GM18907 (cell line): ENCODE data around the gene AMBRA1.
"Not testable (repeated sequence)": the region's sequence is repeated elsewhere in the genome, so short reads cannot be mapped to it uniquely, and the experiment has no call there.

Experiments
- ATAC-seq: cut with Tn5 transposase; IDR thresholded peaks from one replicate; pipeline ENCODE4 v1.9.1; 2021; ENCODE audit warnings: mild to moderate bottlenecking, moderate library complexity; ENCODE audit not compliant: unreplicated experiment

The AMBRA1 gene

DNA sequence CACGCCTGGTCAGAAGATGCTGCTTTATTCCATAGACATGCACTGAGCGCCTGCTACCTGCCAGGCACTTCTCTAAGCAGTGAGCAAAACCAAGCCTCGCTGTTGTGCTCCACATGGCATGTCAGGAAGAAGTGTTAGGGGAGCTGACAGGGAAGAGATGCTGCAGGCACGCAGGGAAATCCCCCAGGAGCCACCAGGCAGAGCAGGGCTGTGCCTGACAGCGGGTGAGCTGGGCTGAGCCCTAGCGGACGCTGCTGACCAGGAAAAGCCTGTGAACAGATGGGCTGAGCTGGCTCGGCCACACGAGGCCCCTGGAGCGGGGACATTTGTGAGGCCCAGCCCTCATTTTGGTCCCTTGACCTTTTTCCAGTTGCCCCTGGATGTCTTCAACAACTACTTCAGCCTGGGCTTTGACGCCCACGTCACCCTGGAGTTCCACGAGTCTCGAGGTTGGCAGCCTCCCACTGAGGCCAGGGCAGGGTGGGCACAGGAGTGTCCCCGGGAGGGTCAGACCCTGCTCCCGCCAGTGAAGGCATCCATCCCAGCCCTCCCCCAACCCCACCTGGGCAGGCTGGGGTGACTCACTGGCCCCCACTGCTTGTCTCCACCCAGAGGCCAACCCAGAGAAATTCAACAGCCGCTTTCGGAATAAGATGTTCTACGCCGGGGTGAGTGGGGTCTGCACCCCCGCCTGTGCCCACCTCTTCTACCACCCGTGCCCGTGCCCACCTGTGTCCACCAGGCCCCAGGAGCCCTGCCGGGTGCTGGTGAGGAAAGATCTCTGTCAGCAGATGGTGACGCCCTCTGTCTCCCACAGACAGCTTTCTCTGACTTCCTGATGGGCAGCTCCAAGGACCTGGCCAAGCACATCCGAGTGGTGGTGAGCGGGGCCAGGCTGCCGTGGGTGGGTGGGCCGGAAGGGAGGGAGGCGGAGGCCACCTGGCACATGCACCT is 219.8 kb downstream of the AMBRA1 start:
- no peak for ATAC-seq

DNA sequence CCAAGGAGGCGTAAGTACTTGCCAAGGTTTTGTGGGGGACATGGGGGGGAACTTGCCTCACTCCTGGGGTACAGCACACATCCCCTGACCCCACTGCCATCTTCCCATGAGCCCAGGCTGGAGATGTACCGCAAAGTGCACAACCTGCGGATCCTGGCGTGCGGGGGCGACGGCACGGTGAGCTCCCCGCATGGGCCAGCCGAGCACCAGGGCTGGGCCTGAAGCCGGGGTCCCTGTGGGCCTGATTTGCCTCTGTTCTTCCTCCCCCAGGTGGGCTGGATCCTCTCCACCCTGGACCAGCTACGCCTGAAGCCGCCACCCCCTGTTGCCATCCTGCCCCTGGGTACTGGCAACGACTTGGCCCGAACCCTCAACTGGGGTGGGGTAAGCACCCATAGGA is 221.3 kb downstream of the AMBRA1 start:
- not testable (repeated sequence) for ATAC-seq

DNA sequence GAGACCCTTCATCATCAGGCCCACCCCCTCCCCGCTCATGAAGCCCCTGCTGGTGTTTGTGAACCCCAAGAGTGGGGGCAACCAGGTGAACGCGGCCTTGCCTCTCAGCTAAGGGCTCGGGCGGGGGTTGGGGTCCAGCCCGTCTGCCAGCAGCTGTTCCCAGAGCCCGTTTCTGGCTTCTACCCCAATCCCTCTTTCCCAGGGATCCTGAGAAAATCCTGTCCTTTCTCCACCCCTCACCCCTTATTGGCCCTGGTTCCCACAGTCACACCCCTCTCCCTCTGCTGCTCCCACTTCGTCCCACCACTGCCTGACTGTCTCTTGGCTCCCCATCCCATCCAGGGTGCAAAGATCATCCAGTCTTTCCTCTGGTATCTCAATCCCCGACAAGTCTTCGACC is 221.7 kb downstream of the AMBRA1 start:
- ATAC-seq, result no peak

DNA sequence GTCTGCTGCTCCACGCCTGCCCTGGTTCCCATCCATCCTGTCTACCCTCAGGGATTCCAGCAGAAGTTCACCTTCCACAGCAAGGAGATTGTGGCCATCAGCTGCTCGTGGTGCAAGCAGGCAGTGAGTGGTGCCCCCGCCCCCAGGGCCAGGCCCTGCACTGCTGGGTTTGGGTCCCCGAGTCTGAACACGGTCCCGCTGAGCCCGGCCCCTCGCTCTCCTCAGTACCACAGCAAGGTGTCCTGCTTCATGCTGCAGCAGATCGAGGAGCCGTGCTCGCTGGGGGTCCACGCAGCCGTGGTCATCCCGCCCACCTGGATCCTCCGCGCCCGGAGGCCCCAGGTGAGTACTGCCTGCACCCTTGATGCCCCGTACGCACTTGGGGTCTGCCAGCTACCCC is 222.6 kb downstream of the AMBRA1 start:
- ATAC-seq, result not testable (repeated sequence)

DNA sequence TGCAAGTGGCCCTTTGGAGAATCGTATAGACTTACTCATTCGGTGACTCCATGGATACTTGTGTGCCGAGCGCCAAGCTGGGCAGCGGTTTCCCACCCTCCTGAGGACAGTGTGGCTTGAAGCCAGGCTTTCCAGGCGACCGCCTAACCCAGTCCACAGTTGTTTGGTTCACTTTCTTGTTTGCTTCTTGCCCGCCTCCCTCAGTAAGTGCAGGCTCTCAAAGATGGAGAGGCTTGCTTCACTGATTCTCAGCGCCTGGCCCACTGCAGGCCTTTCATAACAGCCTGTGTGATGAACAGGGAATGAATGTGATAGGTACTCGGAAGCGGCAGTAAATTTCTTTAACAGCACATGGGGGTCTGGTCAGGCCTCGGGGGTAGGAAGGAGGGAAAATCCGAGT is 223.6 kb downstream of the AMBRA1 start:
- ATAC-seq, result no peak

DNA sequence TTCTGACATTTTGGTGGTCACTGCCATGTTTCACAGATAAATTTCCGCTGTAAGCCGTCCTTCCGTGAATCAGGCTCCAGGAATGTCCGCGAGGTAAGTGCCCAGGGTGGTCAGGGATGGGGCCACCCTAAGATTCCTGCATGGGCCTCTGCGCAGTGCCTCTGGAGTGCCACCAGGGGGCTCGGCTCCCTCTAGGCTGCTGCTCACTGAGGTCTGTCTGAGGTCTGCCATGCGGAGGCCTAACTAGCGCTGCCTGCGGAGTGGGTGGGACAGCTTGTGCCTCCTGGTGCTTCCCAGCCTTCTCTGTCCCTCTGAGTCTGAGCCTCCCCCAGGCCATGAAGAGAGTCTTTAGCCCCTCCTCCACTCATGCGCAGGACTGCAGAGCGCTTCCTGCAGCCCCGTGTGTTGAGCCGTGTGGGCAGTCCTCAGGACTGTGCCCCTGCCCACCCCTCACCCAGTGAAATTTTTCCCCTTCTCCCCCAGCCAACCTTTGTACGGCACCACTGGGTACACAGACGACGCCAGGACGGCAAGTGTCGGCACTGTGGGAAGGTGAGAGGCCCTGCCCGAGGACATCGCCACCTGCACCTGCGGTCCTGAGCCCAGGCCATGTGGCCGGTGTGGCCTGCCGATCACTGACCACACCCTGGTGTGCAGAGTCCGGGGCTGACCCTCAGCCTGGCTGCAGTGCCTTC is 224.2 kb downstream of the AMBRA1 start:
- peak; percentile 44 for ATAC-seq

DNA sequence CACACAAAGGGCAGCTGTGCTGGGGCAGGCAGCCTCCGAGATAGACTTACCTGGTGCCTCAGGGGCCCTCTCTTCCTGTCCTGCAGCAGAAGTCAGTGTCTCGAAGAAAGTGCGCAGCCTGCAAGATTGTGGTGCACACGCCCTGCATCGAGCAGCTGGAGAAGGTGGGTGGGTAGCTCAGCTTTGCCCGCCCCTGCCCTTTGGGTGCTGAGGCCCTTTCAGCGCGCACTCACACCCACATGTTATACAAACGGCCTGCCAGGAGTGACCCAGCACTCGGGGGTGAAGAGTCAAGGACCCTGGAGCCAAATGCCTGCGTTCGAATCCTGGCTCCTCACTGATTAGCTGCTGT is 225.9 kb downstream of the AMBRA1 start:
- ATAC-seq, result no peak

DNA sequence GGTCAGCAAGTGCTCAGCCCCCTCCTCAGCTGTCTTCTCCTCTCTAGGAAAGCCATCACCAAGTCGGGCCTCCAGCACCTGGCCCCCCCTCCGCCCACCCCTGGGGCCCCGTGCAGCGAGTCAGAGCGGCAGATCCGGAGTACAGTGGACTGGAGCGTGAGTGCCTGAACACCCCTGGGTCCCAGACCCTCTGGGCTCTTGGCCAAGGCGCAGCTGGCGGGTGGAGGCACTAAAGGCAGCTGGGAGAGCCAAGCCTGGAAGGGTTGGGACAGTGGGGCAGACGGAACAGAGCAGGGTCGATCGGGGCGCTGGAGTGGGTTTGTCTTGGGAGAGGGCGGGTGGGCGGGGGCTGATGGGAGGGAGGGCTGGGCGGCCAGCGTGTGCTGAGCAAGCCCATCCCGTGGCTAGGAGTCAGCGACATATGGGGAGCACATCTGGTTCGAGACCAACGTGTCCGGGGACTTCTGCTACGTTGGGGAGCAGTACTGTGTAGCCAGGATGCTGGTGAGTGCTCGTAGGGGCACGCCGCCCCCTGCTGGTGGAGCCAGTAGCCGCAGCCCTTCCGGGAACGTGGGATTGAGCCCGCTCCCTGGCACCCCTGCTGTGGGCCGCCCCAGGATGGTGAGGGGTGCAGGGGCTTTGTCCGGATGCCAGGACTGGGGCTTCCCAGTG is 226.4 kb downstream of the AMBRA1 start:
- no peak for ATAC-seq

DNA sequence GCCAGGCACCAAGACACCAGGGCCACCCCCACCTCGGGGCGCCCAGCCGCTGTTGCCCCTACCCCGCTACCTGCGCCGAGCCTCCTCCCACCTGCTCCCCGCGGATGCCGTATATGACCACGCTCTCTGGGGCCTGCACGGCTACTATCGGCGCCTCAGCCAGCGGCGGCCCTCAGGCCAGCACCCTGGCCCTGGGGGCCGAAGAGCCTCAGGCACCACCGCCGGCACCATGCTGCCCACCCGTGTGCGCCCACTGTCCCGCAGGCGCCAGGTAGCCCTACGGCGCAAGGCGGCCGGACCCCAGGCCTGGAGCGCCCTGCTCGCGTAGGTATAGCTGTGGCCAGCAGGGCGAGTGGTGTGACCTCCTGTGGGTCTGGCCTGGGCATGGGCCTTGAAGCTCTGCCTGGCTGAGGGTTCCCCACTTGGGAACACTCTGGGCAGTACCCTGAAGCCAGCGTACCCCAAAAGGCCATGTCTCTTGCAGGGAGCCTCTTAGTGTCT is 227.1 kb downstream of the AMBRA1 start:
- ATAC-seq, result no peak

DNA sequence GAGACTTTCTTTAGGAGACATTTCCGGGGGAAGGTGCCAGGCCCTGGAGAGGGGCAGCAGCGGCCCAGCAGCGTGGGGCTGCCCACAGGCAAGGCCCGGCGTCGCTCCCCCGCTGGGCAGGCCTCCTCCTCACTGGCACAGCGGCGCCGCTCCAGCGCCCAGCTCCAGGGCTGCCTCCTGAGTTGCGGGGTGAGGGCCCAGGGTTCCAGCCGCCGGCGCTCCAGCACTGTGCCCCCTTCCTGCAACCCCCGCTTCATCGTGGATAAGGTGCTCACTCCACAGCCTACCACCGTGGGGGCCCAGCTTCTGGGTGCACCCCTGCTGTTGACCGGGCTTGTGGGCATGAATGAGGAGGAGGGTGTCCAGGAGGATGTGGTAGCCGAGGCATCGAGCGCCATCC is 227.6 kb downstream of the AMBRA1 start:
- no peak for ATAC-seq

DNA sequence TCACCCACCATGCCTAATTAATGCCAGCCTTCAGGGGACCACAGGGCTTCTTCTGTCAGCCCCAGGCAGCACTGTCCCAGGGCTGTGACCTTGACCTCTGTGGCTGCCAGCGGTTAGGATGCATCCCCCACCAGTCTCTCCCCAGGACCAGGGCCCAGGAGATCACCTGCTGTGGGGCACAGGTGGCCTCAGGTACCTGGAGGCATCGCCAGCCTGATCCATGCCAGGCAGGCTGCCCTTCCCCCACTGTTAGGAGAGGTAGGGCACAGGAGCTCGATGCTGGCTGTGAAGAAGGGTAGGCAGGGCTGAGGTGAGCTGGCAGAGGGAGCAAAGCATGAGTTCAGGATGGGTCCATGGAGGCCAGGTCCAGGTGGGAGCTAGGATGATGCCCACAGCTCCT is 229.0 kb downstream of the AMBRA1 start:
- ATAC-seq, result no peak

DNA sequence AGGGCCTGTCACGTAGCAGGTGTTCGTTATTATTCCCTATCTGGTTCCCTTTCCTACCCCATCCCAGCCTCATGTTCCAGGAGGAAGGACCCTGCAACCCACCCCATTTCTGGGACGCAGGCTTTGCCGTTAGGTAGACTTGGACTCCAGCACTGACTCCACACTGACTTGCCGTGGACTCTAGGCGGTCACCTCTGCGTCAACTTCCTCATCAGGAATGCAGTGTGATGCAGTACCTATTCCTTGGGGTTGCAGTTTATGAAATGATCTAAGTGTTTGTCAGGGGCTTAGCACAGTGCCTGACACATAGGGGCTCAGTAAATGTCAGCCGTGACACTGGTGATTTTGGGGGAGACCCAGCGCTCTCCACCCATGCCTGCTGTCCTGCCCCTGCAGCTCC is 229.8 kb downstream of the AMBRA1 start:
- ATAC-seq, result no peak

DNA sequence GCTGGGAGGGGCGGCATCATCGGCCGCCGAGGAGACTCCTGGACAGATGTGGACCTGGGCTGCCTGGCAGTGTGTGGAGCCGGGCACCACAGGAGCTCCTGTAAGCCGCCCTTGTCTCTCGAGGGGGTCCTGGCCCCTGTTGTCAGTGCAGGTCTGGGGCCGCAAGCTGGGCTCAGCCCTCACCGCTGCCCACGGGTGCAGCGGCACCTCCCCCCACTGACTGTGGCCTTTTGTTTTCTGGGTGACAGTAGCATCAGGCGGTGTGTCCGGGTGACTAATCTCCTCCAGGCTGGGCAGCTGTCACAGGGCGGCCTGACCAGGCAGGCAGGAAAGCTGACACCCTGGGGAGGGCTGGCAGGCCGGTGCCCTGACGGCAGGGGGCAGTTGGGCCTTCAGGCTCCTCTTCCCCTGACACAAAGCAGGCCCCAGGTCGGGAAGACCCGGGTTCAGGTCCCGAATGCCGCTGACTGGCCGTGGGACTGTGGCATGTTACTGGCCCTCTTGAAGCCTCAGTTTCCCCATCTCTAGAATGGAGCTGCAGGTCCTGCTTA is 230.3 kb downstream of the AMBRA1 start:
- ATAC-seq, result no peak

DNA sequence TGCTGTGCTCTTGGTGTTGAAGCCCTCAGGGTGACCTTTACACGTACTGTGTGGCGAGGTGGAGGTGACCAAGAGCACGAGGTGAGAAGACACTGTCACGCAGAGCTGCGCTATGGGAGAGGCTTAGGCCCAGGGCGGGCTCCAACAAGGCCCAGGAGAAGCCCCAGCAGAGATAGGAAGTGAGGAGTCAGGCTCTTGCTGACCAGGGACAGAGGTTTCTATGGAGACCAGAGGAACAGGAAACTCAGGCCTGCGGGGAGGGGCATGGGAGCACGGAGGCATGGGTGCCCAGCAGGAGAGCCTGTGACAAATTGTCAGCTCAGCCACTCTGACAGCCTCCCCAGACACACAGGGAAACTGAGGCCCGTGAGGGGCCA is 230.8 kb downstream of the AMBRA1 start:
- ATAC-seq, result no peak

DNA sequence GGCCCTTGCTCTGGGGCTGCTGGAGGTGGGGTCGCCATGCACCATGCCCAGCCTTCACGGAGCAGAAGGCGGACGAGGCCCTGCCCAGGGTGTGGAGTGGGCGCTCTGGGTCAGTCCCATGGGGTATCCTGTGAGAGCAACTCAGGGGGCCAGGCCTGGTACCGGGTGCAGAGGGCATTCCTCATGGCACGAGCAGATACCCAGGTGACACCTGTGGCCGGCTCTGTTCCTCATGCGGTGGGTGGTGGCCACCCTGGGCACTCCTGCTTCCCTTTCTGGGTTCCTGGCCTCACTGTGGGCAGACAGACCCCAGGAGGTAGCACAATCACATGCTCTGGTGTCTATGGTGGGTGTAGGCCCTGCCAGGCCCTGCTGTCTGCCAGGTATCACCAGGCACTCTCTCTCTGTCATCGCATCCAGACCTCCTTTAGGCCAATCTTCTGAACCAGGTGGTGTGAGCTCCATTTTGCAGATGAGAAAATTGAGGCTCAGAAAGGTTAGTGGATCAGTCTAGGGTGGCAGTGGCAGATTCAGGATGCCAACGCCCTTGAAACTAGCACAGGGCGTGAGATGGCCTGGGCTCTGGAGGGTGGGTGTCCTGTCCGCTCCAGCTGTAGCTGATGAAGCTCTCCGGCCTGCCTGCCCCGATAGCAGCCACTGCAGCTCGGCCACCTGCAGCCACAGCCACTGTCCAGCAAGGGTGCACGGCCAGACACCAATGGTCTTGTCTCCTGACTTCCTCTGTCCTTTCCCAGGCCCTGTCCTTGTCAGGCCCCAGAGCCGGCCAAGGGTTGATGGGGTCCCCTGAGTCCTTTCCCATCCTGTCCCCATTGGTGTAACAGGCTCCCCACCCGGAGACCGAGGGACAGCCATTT is 231.4 kb downstream of the AMBRA1 start:
- ATAC-seq, result no peak

DNA sequence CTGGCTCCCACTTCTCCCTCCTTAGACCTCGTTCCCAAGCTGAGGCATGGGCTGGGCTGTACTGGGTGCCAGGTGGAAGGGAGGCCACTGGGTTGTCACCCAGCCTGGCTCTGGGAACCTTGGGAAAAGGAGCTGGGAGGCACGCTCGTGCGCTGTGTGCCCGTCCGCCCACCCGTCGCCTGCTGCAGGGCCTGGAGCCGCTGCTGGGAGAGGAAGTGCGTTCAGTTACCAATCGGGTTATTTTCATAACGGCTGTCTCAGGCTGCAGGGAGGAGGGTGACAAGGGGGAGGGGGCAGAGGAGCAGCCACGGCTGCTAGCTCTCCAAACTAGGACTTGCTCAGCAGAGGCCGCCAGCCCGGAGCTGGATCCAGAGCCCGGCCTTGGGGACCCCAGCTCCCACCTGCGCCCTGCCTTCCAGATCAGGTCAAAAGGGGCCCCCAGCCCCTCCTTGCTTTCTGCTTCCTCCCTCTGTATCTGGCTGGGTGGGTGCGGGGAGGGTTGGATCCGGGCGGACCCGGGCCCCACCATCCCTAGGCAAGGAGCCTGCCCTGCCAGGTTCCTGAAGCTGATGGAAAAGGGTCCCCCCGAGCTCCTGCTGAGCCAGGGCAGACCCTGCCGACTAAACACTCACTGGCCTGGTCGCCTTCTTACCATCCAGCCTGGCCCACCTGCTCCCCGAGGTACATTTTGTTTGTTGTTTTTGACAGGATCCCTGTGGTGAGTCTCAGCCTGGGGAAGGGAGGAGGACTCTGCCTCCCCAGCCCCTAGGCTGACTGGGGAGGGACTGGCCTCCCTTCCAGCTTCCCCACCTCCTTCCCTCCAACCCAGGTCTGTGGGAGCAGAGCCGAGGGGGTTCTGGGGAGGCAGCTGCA is 232.3 kb downstream of the AMBRA1 start:
- ATAC-seq, result peak; percentile 86

DNA sequence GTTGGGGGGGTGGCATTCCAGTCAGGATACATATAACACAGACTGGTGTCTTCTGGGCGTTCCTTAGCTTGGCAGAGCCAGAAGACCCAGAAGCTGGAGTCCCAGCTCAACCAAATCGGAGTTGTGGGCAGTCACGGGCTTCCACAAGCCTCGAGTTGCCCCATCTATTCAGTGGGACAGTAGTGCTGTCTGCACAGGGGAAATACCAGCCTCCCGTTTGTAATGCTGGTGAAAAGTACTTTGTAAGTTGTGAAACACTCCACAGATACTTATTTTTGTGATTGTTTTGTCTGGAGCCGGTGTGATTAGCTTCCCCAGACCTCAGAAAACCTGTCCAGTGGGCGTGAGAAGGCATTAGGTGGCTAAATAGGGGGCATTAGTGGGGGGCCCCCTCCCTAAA is 232.9 kb downstream of the AMBRA1 start:
- ATAC-seq, result no peak

DNA sequence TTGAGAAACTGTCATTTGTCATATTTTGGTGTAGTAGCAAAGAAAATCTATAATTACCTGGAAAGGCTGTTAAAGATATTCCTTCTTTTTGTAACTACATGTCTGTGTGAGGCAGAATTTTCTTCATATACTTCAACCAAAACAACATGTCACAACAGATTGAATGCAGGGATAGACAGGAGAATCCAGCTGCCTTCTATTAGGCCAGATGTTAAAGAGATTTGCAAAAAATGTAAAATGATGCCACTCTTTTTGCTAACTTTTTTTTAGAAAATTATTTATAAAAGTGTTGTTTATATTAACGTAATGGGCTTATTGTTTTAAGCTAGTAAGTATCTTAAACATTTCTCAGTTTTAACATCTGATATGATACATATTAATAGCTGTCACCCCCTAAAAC is 233.9 kb downstream of the AMBRA1 start:
- no peak for ATAC-seq

DNA sequence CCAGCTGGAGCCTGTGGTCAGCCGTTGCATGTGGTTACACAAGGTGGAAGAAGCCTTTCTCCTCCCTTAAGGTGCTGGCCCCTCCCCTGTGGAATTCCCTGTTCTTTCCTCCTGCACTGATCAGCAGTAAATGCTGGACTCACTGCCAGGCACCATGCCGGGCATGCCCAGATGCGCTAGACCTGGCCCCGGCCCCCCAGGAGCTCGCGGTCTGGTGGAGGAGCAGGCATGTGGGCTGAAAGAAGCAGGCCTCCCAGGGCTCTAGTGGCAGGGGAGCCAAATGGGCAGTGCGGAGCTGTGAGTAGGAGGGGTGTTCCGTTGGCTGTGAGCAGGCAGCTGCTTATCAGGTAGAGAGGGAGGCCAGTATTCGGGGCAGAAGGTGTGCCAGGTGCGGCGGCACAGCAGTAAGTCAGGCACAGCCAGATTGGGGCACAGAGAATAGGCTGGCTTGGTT is 236.3 kb downstream of the AMBRA1 start:
- ATAC-seq, result no peak
